Bone marrow (tissue), 2 donors: ENCODE results near the gene NETO1.

ENCODE experiments used
- DNase-seq, 2 donors: peaks; one replicate each; lab custom pipeline; 2025; lab: John Stamatoyannopoulos, UW

Gene NETO1, protein sequence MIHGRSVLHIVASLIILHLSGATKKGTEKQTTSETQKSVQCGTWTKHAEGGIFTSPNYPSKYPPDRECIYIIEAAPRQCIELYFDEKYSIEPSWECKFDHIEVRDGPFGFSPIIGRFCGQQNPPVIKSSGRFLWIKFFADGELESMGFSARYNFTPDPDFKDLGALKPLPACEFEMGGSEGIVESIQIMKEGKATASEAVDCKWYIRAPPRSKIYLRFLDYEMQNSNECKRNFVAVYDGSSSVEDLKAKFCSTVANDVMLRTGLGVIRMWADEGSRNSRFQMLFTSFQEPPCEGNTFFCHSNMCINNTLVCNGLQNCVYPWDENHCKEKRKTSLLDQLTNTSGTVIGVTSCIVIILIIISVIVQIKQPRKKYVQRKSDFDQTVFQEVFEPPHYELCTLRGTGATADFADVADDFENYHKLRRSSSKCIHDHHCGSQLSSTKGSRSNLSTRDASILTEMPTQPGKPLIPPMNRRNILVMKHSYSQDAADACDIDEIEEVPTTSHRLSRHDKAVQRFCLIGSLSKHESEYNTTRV

DNA sequence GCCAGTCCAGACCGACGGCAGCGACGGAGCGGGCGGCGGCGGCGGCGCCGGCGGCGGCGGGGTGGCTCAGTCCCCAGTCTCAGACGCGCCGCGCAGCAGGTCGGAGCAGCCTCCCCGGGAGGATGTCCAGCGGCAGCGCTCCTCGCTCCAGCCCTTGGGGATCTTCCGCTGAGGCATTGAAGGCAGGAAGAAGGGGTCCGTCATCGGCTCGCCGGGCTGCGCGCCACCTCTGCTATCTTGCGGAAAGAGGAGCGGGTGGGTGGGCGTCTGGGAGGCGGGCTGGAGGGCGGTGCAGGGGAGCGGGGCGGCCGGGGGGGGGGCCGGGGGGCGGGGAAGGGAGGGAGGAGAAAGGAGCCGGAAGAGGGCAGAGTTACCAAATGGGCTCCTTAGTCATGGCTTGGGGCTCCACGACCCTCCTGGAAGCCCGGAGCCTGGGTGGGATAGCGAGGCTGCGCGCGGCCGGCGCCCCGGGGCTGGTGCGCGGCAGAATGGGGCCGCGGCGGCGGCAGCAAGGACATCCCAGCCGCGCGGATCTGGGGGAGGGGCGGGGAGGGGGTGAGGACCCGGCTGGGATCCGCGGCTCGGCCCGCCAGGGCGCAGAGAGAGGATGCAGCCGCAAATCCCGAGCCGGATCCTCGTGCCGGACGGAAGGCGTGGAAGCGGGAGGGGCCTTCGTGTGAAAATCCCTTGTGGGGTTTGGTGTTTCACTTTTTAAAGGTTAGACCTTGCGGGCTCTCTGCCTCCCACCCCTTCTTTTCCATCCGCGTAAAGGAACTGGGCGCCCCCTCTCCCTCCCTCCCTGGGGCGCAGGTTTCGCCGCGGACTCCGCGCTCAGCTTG is at the start of gene NETO1:
Gene NETO1, minus strand, starts transcription at position 242 of the 839 bp plus-strand sequence. CDS start 696 bp downstream, outside the sequence.
- no peak for DNase-seq

DNA sequence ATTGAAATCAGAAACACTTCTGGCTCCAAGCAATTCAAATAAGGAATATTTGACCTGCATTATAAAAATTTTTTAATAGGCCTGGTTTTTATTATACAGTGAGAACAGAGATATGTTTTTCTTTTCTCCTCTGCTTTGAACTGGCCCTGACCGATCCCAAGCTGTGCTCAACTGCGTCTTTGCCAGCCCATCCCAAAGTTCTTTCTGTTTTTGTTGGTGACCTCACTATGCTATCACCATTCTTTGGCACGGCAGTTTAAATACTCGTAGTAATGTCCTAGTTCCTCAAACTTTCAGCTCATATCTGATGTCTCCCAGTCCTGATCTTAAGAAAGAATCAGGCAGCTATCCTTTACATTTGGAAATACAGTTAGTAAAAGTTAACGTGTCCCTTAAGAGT is 42.3 kb upstream of the NETO1 start:
- DNase-seq: no peak

DNA sequence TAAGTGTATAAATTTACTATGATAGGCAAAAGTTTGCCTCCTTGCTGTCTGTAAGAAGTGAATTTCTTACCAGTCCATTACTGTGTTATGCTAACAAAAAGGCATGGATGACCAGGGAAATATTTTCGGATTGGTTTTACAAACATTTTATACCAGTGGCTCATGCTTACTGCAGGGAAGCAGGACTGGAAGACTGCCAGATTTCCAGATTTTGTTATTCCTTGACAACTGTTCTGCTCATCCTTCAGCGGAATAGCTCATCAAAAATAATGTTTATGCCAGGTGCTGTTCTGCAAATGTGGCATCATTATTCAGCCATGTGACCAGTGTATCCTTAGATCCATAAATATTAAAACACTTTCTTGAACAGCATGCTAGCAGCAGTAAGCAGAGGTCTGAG is 40.4 kb upstream of the NETO1 start:
- no peak for DNase-seq

DNA sequence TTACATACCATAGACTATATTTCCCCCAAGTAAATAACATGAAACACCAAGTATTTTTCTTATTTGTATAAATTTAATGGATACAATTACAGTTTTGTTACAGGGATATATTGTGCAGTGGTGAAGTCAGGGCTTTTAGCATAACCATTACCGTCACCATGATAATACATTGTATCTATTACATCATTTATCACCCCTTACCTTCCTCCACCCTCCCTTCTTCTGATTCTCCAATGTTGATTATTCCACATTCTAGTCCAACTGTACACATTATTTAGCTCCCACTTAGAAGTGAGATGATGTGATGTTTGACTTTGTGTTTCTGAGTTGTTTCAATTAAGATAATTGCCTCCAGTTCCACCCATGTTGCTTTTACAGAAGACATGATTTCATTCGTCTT is 35.2 kb upstream of the NETO1 start:
- no peak for DNase-seq

DNA sequence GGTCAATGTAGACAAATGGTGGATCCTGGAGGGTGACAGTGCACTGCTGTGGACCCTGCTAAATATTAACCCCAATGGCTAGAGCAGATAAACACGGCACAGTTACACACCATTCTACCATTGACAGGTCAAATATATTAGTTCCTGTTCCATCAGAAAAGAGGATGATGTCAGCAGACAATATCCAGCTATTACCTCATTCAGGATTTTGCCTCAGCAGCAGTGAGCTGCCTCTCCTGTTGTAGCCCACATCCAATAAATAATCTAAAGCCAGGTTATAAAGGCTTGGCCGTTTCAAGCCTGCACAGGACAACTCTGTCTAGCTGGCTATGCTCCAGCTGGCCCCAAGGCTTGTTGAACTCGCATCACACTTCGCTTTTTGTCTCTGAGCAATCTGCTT is 31.6 kb upstream of the NETO1 start:
- DNase-seq: no peak

DNA sequence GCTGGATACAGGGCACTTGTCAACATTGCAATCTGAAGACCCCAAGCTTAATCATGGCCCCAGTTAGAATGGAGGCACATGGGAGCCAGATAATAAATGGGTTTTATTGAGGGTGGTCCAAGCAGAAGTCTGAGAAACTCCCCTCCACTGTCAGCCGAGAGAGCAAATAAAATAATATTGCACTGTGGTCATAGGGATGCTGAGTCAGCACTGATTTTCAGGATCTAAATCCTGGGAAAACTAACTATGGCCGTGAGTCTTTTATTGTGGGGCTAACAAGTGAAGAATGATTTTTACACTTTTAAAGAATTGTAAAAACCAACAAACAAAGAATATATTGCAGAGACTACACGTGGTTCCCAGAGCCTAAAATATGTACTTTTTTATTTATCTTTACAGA is 31.1 kb upstream of the NETO1 start:
- no peak for DNase-seq

DNA sequence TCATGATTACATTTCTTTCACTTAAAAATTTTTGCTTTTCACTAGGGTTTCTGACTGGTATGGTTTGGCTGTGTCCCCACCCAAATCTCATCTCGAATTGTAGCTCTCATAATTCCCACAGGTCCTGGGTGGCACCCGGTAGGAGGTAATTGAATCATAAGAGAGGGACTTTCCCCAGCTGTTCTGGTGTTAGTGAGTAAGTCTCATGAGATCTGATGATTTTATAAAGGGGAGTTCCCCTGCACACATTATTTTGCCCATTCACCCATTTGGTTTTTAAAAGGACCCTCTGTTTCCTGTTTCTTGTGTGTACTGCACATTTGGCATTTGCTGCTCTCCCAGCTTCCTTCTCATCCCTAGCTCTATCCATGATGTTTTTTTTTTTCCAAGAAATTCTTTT is 27.8 kb upstream of the NETO1 start:
- DNase-seq: no peak

DNA sequence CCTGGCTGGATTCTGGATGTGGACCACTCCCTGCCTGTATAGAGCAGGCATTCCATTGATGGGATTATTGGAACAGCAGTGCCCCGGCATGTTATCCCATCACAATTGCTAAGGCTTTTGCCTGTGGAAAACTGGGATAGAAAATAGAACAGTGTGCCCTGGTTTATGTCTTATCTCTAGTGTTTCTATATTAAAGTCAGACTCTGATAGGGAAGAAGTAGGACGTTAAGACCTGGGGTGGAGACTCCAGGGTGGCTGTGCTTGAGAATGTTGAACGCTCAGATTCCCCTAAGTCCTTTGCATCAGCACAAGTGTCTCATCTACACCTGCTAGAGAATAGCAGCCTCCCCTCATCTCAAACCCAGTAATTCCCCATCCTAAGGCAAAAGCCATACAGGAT is 10.8 kb upstream of the NETO1 start:
- DNase-seq: no peak

DNA sequence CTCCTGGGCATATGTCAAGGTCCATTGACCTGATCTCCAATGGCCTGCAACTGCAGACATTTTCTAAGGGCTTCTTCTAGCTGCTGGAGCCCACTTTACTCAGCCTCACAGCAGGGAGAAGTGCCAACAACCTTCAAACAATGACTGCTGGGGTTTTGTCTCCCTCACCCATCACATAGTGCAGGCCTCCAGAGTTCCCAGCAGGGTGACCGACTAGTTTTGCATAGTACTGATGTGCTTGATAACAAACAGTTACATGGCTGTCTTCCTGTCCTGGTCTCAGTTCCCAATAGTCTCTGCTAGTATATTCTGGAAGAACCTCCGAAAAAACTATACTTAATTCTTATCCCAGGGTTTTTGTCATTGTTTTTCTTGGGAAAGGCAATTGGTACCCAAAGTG is 10.4 kb upstream of the NETO1 start:
- no peak for DNase-seq

DNA sequence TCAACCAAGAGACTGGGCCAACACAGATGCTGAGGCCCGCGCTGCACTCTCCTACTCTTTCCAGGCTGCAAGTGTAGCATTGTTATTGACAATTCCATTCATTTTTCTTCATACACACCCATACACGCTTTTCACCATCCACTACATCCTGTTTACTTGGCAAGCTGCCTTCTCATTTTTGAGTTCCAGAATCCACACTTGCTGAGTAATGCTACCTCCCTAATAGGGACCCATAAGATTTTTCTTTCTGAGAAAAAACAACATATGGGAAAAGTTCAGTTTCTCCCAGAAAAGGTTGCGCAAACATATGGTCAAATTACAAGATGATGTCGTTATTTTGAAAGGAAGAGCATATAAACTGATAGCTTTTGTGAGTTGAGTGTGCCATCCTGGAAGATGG is 3.3 kb upstream of the NETO1 start:
- no peak for DNase-seq

DNA sequence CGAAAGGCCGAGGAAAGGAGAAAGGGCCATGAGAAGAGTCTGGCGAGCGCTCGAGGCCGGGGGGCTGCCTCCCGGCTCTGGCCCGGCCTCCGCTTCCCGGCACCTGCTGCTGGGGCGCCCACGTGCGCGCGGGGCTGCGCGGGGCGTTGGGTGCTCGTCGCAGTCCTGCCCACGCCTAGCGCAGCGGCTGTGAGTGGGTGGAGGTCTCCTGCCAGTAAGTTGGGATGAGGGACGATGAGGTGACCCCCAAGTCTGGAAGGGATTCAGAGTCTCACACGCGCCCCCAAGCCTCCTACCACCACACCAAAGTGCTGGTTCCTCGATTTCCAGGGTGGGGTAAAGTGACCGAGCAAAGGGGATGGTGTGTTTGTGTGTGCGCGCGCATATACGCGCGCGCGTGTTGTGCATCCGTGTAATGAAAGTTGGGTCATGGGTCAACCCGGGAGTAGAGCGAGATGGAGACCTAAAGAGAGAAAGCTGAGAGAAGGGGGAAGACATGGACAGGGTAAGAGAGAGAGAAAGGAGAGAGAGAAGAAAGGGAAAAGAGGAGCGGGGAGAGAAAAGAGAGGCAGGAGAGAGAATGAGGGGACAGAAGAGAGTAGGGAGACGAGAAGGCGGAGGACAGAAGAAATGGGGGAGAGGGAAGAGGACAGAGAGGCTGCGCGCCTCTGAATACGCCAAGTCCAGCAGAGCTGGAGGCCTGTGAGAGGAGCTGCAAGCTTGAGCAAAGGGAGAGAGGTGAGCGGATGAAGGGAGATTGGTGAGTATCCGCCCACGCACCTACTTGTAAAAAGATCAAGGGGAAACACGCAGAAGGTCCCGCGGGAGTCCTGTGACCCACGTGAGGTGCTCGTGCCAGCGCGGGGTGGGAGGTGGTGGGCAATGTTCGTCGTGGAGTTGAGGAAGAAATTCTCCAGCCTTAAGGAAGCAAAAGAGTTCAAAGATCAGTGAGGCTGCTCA is 1.7 kb upstream of the NETO1 start:
- no peak for DNase-seq

DNA sequence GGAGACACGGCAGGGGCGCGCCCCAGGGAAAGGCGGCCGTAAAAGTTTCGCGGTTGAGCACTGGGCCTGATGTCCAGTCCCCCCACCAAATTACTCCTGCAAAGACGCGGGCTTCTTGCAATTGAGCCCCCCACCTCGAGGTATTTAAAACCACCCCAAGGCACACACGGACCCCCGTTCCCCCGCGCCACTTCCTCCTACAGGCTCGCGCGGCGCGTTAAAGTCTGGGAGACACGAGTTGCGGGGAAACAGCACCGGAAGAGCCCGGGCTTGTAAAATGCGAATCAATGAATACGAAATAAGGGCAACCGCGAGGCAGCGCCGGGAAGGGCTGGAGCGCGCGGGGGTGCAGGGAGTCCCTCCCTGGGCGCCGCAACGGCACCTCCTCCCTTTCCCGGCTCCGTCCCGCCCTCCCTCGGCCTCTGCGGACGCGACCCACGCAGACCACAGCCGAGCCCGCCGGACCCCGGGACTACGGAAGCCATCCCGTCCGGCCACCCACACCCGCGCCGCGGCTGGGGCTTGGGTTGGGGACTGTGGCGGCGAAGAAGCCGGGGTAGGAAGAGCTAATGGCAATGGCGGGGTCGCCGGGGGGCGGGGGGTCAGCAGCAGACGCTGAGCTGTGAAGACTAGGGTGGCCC is 918 bp upstream of the NETO1 start:
- DNase-seq: no peak

DNA sequence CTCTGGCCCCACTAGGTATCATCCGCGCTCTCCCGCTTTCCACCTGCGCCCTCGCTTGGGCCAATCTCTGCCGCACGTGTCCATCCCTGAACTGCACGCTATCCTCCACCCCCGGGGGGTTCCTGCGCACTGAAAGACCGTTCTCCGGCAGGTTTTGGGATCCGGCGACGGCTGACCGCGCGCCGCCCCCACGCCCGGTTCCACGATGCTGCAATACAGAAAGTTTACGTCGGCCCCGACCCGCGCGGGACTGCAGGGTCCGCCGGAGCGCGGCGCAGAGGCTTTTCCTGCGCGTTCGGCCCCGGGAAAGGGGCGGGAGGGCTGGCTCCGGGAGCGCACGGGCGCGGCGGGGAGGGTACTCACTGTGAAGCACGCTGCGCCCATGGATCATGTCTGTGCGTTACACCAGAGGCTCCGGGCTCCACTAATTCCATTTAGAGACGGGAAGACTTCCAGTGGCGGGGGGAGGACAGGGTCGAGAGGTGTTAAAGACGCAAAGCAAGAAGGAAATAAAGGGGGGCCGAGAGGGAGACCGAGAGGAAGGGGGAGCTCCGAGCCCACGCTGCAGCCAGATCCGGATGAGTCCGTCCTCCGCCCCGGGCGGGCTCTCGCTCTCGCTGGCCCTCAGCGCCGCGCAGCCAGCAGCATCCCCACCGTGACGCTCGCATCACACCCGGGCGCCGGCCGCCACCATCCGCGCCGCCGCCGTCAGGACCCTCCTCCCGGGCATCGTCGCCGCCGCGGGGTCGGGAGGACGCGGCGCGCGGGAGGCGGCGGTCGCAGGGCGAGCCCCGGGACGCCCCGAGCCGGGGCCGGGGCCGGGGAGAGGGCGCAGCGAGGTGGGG is 664 bp downstream of the NETO1 start:
- DNase-seq: no peak

DNA sequence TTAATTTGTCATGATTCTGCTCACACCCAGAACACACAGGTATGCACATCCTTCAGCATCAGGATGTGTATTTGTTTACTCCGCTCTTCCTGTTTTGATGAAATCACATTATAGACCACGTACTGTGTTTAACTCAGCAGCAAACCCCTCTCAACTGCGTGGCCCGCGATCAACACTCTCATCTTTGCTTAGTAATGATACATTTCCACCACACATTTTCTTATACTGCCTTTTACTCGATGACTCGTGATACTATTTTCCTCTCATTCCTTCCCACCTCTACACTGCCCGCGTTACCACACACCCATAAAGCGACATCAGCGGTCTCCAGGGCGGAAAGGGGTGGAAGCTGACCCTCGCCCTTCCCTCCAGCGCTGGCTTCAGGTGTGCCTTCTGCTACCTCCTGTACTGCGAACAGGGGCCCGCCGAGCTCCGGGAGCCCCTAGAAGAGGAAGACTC is 1.3 kb downstream of the NETO1 start:
- DNase-seq: no peak

DNA sequence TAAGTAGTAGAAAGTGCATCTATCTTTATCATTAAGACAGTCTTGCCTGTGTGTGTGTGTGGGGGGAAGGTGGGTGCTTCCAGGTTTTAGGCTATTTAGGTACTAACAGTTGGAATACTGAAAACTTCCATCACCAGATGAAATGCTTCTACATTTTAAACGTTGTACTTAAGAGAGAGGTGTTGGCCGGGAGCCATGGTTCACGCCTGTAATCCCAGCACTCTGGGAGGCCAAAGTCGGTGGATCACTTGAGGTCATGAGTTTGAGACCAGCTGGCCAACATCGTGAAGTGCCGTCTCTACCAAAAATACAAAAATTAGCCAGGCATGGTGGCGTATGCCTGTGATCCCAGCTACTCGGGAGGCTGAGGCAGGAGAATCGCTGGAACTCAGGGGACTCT is 4.0 kb downstream of the NETO1 start:
- DNase-seq: no peak

DNA sequence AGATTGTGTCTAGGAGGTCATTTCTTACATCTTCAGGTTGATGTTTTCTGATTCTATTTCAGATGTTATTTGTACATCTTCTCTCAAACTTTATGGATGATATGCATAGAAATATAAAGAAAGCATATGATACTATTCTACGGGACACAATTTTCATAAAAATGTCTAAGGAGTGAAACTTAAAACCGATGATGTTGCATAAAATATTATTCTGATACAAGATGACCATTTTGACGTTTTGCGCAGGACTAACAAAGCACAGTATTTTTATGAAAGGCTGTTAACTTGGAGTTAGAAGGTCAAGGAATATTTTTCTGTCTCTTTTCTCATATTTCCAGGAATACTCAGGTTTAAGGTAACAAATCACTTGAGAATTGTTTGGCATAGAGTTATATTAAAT is 8.7 kb downstream of the NETO1 start:
- no peak for DNase-seq

DNA sequence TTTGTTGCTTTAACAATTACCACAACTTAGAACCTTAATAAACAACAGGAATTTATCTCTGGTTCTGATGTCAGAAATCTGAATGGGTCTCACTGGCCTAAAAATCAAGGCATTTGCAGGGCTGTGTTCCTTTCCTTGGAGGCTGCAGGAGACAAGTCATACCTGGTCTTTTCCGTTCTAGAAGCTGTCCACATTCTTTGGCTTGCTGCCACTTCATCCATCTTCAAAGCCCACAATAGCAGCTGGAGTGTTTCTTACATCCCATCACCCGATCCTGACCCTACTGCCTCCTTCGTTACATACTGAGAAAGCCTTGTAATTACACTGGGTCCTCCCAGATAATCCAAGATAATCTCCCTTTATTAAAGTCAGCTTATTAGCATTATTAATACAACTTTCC is 18.1 kb downstream of the NETO1 start:
- no peak for DNase-seq

DNA sequence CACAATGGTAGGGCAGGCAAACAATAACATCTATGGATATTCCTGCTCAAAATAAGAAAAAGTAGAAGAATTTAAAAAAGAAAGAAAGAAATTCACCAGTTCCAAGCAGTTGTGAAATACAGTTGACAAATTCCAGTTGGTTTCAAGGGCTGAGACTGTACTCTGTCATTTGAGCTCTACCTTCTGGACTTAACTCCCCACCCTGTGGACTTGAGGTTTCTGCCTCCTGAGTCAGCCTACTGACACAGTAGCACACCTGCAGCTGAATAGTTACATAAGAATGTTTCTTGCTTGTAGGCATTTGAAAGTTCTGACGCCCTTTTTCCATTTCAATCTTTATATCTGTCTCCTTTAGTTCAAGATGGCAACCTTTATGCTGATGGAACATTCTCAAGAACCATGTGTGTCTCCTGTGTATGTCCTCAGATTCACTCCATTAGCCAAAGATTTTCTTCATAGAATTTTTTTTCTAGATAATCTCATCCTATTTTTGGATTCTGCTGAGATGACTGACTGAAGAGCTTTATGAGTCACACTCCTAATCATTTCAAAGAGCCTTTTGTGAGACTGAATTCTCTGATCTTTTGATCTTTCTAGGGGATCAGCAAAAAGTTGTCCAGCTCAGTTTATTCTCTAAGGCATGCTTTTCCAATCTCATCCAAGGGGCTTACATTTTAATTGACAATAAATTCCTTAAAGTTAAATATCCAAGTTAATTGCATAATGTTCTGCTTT is 19.1 kb downstream of the NETO1 start:
- DNase-seq: no peak

DNA sequence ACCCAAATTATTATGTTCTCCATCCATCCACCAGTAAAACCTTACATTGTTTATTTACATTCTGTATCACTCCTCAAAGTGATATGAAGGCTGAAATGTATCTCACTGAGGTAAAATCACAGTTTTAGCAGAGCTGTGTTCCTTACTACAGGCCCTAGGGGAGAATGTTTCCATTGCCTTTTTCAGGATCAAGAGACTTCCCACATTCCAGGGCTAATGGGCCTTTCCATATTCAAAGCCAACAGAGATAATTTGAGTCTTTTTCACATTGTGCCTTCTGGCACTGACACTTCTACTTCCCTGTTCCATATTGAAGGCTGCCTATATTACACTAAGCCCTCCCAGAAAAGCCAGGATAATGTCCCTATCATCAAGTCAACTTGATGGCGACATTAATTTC is 20.0 kb downstream of the NETO1 start:
- DNase-seq: no peak
